ENCODE data around the gene RGS14. TPM values are rescaled to one million over a fixed set of nuclear protein-coding genes. Genes with fewer than 3 reads are reported as not detected.

RGS14 gene
- total RNA-seq, 1 donor: 13.6 TPM

GRCh38 chr5:177362610-177363507, 5.1 kb downstream of the RGS14 start:
- Histone ChIP-seq H3K9me3 (ENCODE audit: low read depth, low read length) (no peaks in the 10 kb centered on the region), H3K4me1 (ENCODE audit: insufficient read depth, low read length) (peaks cover 71% of the 10 kb centered on the region), H3K27me3 (ENCODE audit: insufficient read depth, low read length) (no peaks in the 10 kb centered on the region), H3K4me3 (ENCODE audit: low read length) (peak overlapping the region; percentile 10)

- Histone ChIP-seq H3K4me3 (ENCODE audit: low read length) (no peak overlapping the region), H3K27me3 (ENCODE audit: insufficient read depth, low read length) (no peaks in the 10 kb centered on the region), H3K9me3 (ENCODE audit: low read depth, low read length) (no peaks in the 10 kb centered on the region), H3K4me1 (ENCODE audit: insufficient read depth, low read length) (peaks cover 67% of the 10 kb centered on the region)
Measured at GRCh38 chr5:177363565-177363964, 5.8 kb downstream of the RGS14 start.

- H3K27me3 ChIP-seq (ENCODE audit: insufficient read depth, low read length): no peaks in the 10 kb centered on the region
- no peaks in the 10 kb centered on the region for H3K9me3 ChIP-seq (ENCODE audit: low read depth, low read length)
- peaks cover 62% of the 10 kb centered on the region for H3K4me1 ChIP-seq (ENCODE audit: insufficient read depth, low read length)
- no peak overlapping the region for H3K4me3 ChIP-seq (ENCODE audit: low read length)
Measured at GRCh38 chr5:177364159-177364962, 6.6 kb downstream of the RGS14 start.

- Histone ChIP-seq H3K27me3 (ENCODE audit: insufficient read depth, low read length) (no peaks in the 10 kb centered on the region), H3K4me3 (ENCODE audit: low read length) (no peak overlapping the region), H3K4me1 (ENCODE audit: insufficient read depth, low read length) (peaks cover 58% of the 10 kb centered on the region), H3K9me3 (ENCODE audit: low read depth, low read length) (no peaks in the 10 kb centered on the region)
Measured at GRCh38 chr5:177365845-177366527, 8.3 kb downstream of the RGS14 start.

GRCh38 chr5:177366528-177367322, 9.0 kb downstream of the RGS14 start:
- no peak overlapping the region for H3K4me3 ChIP-seq (ENCODE audit: low read length)
- no peaks in the 10 kb centered on the region for H3K27me3 ChIP-seq (ENCODE audit: insufficient read depth, low read length)

GRCh38 chr5:177367323-177367848, 9.7 kb downstream of the RGS14 start:
- H3K4me1 ChIP-seq (ENCODE audit: insufficient read depth, low read length): peaks cover 58% of the 10 kb centered on the region

More at GRCh38 chr5:177366528-177367322, 9.0 kb downstream of the RGS14 start:
- H3K9me3 ChIP-seq (ENCODE audit: low read depth, low read length): no peaks in the 10 kb centered on the region
- peaks cover 58% of the 10 kb centered on the region for H3K4me1 ChIP-seq (ENCODE audit: insufficient read depth, low read length)

GRCh38 chr5:177367981-177368868, 10.5 kb downstream of the RGS14 start:
- Histone ChIP-seq H3K4me3 (ENCODE audit: low read length) (no peak overlapping the region), H3K27me3 (ENCODE audit: insufficient read depth, low read length) (no peaks in the 10 kb centered on the region), H3K9me3 (ENCODE audit: low read depth, low read length) (no peaks in the 10 kb centered on the region), H3K4me1 (ENCODE audit: insufficient read depth, low read length) (peaks cover 58% of the 10 kb centered on the region)

More at GRCh38 chr5:177367323-177367848, 9.7 kb downstream of the RGS14 start:
- H3K4me3 ChIP-seq (ENCODE audit: low read length): no peak overlapping the region
- H3K9me3 ChIP-seq (ENCODE audit: low read depth, low read length): no peaks in the 10 kb centered on the region
- H3K27me3 ChIP-seq (ENCODE audit: insufficient read depth, low read length): no peaks in the 10 kb centered on the region

GRCh38 chr5:177368869-177369644, 11.3 kb downstream of the RGS14 start:
- Histone ChIP-seq H3K4me3 (ENCODE audit: low read length) (no peak overlapping the region), H3K27me3 (ENCODE audit: insufficient read depth, low read length) (no peaks in the 10 kb centered on the region), H3K9me3 (ENCODE audit: low read depth, low read length) (no peaks in the 10 kb centered on the region), H3K4me1 (ENCODE audit: insufficient read depth, low read length) (peaks cover 58% of the 10 kb centered on the region)

- Histone ChIP-seq H3K4me3 (ENCODE audit: low read length) (no peak overlapping the region), H3K4me1 (ENCODE audit: insufficient read depth, low read length) (peaks cover 50% of the 10 kb centered on the region), H3K27me3 (ENCODE audit: insufficient read depth, low read length) (no peaks in the 10 kb centered on the region), H3K9me3 (ENCODE audit: low read depth, low read length) (no peaks in the 10 kb centered on the region)
Measured at GRCh38 chr5:177369645-177370440, 12.1 kb downstream of the RGS14 start.

GRCh38 chr5:177370488-177371119, 12.9 kb downstream of the RGS14 start:
- Histone ChIP-seq H3K4me3 (ENCODE audit: low read length) (no peak overlapping the region), H3K4me1 (ENCODE audit: insufficient read depth, low read length) (peaks cover 50% of the 10 kb centered on the region)

GRCh38 chr5:177371120-177372033, 13.7 kb downstream of the RGS14 start:
- Histone ChIP-seq H3K4me3 (ENCODE audit: low read length) (no peak overlapping the region), H3K9me3 (ENCODE audit: low read depth, low read length) (no peaks in the 10 kb centered on the region), H3K4me1 (ENCODE audit: insufficient read depth, low read length) (peaks cover 46% of the 10 kb centered on the region), H3K27me3 (ENCODE audit: insufficient read depth, low read length) (no peaks in the 10 kb centered on the region)

More at GRCh38 chr5:177370488-177371119, 12.9 kb downstream of the RGS14 start:
- no peaks in the 10 kb centered on the region for H3K9me3 ChIP-seq (ENCODE audit: low read depth, low read length)
- H3K27me3 ChIP-seq (ENCODE audit: insufficient read depth, low read length): no peaks in the 10 kb centered on the region

Measured in mononuclear cell (primary cell).